Vagina (tissue), 2 donors: Measurements from ENCODE around the gene TTLL8. TPM values are rescaled to one million over a fixed set of nuclear protein-coding genes. Genes with fewer than 3 reads are reported as not detected.

ENCODE experiments used
- DNase-seq, 2 donors: peaks; one replicate each; pipeline ENCODE4 v3.0.0-alpha.2; 2017; ENCODE audit errors: extremely low spot score in 2 of 2
- H3K27ac ChIP-seq: fragments of 200-600 bp; sonication (generic); one replicate; pipeline ENCODE4 v1.5.1; 2019
- H3K27me3 ChIP-seq: fragments of 200-600 bp; sonication (generic); one replicate; pipeline ENCODE4 v1.5.1; 2019
- H3K36me3 ChIP-seq, 2 donors: fragments of 200-600 bp; sonication (generic); one replicate each; pipeline ENCODE4 v1.5.1; 2017 to 2019
- H3K4me1 ChIP-seq: fragments of 200-600 bp; sonication (generic); one replicate; pipeline ENCODE4 v1.5.1; 2019
- H3K4me3 ChIP-seq, 2 donors: fragments of 200-600 bp; sonication (generic); 1 replicate in 1 of 2; 2 replicates in 1 of 2; pipeline ENCODE4 v1.5.1; 2016 to 2019
- H3K9me3 ChIP-seq: fragments of 200-600 bp; sonication (generic); one replicate; pipeline ENCODE4 v1.5.1; 2019
- CTCF ChIP-seq, 3 experiments: fragments of 450-650 bp in 2 of 3; fragments of 200-600 bp in 1 of 3; sonication (generic) in 1 of 3; IDR thresholded peaks; one replicate each; pipeline ENCODE4 v1.5.1; 2017 to 2019; ENCODE audit warnings: antibody characterized with exemption in 3 of 3, mild to moderate bottlenecking in 2 of 3, moderate library complexity in 2 of 3
- POLR2A ChIP-seq, 2 donors: fragments of 450-650 bp; IDR thresholded peaks; one replicate each; pipeline ENCODE4 v1.6.1; 2017; ENCODE audit warnings: antibody characterized with exemption in 2 of 2, mild to moderate bottlenecking in 2 of 2, moderate library complexity in 2 of 2
- POLR2AphosphoS5 ChIP-seq, 2 donors: sonication (generic); formaldehyde crosslinking; IDR thresholded peaks; one replicate each; pipeline ENCODE4 v1.9.0; 2017; ENCODE audit warnings: antibody characterized with exemption in 2 of 2, mild to moderate bottlenecking in 2 of 2, low read depth in 1 of 2; ENCODE audit not compliant: insufficient read depth in 1 of 2
- intact Hi-C: fragments of 100-400 bp; cut with DNase I; formaldehyde crosslinking; loops from one replicate; pipeline ENCODE4 v1.15.1; 2023
- total RNA-seq: library from RNA; depleted of rRNA; stranded (reverse); fragments of >200 nt; gene quantifications from one replicate; pipeline ENCODE4 v1.2.3, GENCODE V29; 2016

TTLL8 gene
- total RNA-seq, result not detected

- Histone ChIP-seq H3K27me3 (no peaks in the 10 kb centered on the region), H3K36me3 (no peaks in the 10 kb centered on the region), H3K27ac (peak within 1 kb of the TSS; percentile 77), H3K4me1 (peaks cover 15% of the 10 kb centered on the region), H3K4me3 (peak within 1 kb of the TSS; percentile 15 to 44), H3K9me3 (no peaks in the 10 kb centered on the region)
- intact Hi-C loops, result no loop called here
- DNase-seq, result no peak
- TF ChIP-seq POLR2A (IDR thresholded peaks at IDR 0.05) (no peak), POLR2AphosphoS5 (IDR thresholded peaks at IDR 0.05; ENCODE audit: insufficient read depth in 1 of 2, low read depth in 1 of 2) (no peak), CTCF (IDR thresholded peaks at IDR 0.05) (no peak)
These were observed at the start of gene TTLL8 for GRCh38 chr22:50058061-50058905. Gene TTLL8, minus strand, starts transcription at chr22:50058298.

DNA sequence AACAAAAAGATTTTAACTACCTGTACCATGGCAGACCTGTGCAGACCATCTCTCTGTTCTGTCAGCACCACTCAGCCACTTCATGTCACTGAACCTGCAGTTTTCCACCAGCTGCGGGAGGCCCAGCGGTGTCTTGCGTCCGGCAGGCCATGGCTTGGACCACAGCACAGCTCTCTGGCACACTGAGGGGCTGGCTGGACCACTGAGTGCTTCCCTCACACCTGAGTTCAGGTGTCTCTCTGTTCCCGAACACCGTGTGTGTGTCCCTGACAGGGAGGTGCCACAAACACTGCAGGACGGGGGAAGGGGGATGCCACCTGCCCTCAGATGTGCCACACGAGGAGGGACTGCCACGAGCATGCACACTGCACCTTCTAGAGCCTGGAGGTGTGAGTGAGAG, 49.4 kb upstream of the TTLL8 start:
- Histone ChIP-seq H3K27me3 (no peaks in the 10 kb centered on the region), H3K4me3 (no peak overlapping the region), H3K27ac (no peak overlapping the region), H3K9me3 (no peaks in the 10 kb centered on the region), H3K4me1 (no peaks in the 10 kb centered on the region), H3K36me3 (no peaks in the 10 kb centered on the region)
- no peak for DNase-seq
- TF ChIP-seq POLR2AphosphoS5 (IDR thresholded peaks at IDR 0.05; ENCODE audit: insufficient read depth in 1 of 2, low read depth in 1 of 2) (no peak), POLR2A (IDR thresholded peaks at IDR 0.05) (no peak), CTCF (IDR thresholded peaks at IDR 0.05) (no peak)
- intact Hi-C loops, result no loop called here

GRCh38 chr22:50105208-50106100, 47.4 kb upstream of the TTLL8 start:
- Histone ChIP-seq H3K27ac (no peak overlapping the region), H3K9me3 (no peaks in the 10 kb centered on the region), H3K4me3 (no peak overlapping the region), H3K4me1 (no peaks in the 10 kb centered on the region), H3K27me3 (no peaks in the 10 kb centered on the region), H3K36me3 (no peaks in the 10 kb centered on the region)
- TF ChIP-seq POLR2A (IDR thresholded peaks at IDR 0.05), result no peak
- TF ChIP-seq POLR2AphosphoS5 (IDR thresholded peaks at IDR 0.05; ENCODE audit: insufficient read depth in 1 of 2, low read depth in 1 of 2), result peak in 1 of 2 donors; percentile 35
- DNase-seq, result no peak
- intact Hi-C loops, result no loop called here

DNA sequence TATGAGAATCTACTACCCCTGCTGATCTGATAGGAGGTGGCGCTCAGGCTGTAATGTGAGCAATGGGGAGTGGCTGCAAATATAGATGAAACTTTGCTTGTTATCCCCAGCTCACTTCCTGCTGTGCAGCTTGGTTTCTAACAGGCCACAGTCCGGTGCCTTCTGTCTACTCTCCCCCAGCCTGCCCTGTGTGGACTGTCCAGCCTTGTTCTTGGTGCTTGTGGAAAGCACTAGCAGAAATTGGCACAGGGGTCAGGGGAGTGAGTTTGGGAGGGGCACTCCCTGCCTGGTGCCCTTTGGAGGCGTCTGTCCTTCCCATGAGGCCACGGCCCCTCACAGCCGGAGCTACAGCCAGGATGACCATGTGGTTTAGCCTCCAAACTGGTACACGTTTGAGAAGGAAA, 46.0 kb upstream of the TTLL8 start:
- TF ChIP-seq CTCF (IDR thresholded peaks at IDR 0.05) (no peak), POLR2A (IDR thresholded peaks at IDR 0.05) (no peak), POLR2AphosphoS5 (IDR thresholded peaks at IDR 0.05; ENCODE audit: insufficient read depth in 1 of 2, low read depth in 1 of 2) (no peak)
- no peak for DNase-seq
- no peak overlapping the region for H3K4me3 ChIP-seq
- no peaks in the 10 kb centered on the region for H3K27me3 ChIP-seq
- no peaks in the 10 kb centered on the region for H3K9me3 ChIP-seq
- H3K36me3 ChIP-seq, result no peaks in the 10 kb centered on the region
- H3K4me1 ChIP-seq, result no peaks in the 10 kb centered on the region
- H3K27ac ChIP-seq, result no peak overlapping the region
- intact Hi-C loops, result no loop called here

- intact Hi-C loops, result no loop called here
- Histone ChIP-seq H3K9me3 (no peaks in the 10 kb centered on the region), H3K27me3 (no peaks in the 10 kb centered on the region), H3K4me3 (no peak overlapping the region), H3K4me1 (no peaks in the 10 kb centered on the region), H3K27ac (no peak overlapping the region), H3K36me3 (no peaks in the 10 kb centered on the region)
- DNase-seq, result no peak
- TF ChIP-seq CTCF (IDR thresholded peaks at IDR 0.05) (no peak), POLR2A (IDR thresholded peaks at IDR 0.05) (no peak), POLR2AphosphoS5 (IDR thresholded peaks at IDR 0.05; ENCODE audit: insufficient read depth in 1 of 2, low read depth in 1 of 2) (no peak)
These were observed 44.8 kb upstream of the TTLL8 start for GRCh38 chr22:50102946-50103345.
